Measurements from ENCODE around the gene C8A.

C8A gene

DNA sequence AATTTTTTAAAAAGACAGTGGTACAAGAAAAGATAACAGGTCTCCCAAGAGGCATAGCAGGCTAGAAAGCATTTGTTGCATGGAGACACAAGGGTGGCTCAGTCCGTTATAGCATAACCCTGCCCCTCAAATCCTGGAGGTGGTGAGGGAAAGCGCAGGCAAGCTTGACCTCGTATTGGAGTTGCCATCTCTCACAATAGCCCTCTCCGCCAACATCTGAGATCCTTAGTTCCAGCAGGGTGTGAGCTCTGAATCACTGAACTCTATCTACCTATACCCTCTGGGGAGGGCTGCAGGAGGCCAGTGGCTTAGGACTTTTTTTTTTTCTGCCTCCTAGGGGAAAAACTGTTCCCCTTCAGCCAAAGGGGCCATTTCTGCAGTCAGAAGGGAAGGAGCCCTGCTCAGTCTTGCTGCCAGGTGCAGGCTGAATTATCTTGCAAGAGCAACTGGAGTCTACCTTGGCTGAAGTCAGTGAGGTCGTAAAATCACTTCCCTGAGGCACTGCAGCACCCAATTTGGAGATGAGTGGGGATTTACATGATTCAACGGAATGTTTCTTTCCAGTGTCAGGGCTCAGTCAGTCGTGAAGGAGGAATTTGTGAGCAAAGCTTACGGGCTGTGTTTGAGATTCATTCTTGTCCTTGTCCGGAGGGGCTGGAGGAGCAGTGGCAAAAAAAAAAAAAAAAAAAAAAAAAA is 17.2 kb upstream of the C8A start:
- peaks cover 1% of the 10 kb centered on the region for H3K4me1 ChIP-seq (ENCODE audit: control insufficient read depth, insufficient read depth, low read length)
- no peak overlapping the region for H3K4me3 ChIP-seq (ENCODE audit: low read length in 2 of 2)
- no peaks in the 10 kb centered on the region for H3K27me3 ChIP-seq (ENCODE audit: control insufficient read depth in 1 of 2, insufficient read depth in 2 of 2, low read length in 2 of 2)
- no peaks in the 10 kb centered on the region for H3K36me3 ChIP-seq (ENCODE audit: control insufficient read depth in 2 of 2, insufficient read depth in 2 of 2, low read length in 2 of 2)
- H3K9me3 ChIP-seq (ENCODE audit: control insufficient read depth in 2 of 2, low read length in 2 of 2): peaks cover 0 to 5% of the 10 kb centered on the region in 2 donors
- H3K27ac ChIP-seq (ENCODE audit: low read length): no peak overlapping the region
- no peak overlapping the region for H3K9ac ChIP-seq (ENCODE audit: low read length in 2 of 2)

DNA sequence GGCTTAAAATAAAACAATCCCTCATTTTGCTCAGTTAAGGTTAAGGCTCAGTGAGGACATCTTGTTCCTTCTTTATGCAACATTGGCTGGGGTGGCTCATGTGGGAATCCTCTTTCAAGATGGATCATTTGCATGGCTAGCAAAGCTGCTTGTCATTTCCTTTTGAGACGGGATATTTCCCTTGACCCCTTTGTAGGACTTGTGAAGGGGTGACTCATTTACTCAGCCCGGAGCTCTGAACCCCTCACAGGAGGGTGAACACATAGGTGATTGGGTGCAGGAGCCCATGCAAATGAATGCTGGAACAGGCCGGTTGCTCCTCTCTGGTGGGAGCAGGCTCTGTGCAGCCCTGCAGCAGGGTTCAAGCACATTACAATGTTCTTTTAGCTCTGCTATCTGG is 15.8 kb upstream of the C8A start:
- Histone ChIP-seq H3K9ac (ENCODE audit: low read length in 2 of 2) (no peak overlapping the region), H3K27ac (ENCODE audit: low read length) (no peak overlapping the region), H3K36me3 (ENCODE audit: control insufficient read depth in 2 of 2, insufficient read depth in 2 of 2, low read length in 2 of 2) (no peaks in the 10 kb centered on the region), H3K4me1 (ENCODE audit: control insufficient read depth, insufficient read depth, low read length) (no peaks in the 10 kb centered on the region), H3K9me3 (ENCODE audit: control insufficient read depth in 2 of 2, low read length in 2 of 2) (peaks cover 0 to 5% of the 10 kb centered on the region in 2 donors), H3K27me3 (ENCODE audit: control insufficient read depth in 1 of 2, insufficient read depth in 2 of 2, low read length in 2 of 2) (no peaks in the 10 kb centered on the region), H3K4me3 (ENCODE audit: low read length in 2 of 2) (no peak overlapping the region)

DNA sequence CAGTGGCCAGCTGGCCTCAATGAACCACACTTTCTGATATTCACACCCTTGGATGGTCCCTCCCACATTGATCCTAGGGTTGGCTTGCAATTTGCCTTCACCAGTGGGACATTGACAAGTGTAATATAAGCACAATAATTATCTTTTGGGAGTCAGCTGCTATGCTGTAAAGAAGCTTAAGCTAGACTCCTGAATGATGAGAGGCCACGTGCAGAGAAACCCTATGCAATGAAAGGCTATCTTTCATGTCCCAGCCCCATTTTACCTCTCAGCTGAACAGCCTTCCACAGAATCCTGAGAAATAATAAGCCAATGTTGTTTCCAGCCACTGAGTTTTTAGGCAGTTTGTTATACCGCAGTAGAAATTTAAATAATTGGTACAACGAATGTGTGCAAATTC is 11.1 kb upstream of the C8A start:
- H3K27ac ChIP-seq (ENCODE audit: low read length): no peak overlapping the region
- peaks cover 0 to 5% of the 10 kb centered on the region in 2 donors for H3K9me3 ChIP-seq (ENCODE audit: control insufficient read depth in 2 of 2, low read length in 2 of 2)
- no peak overlapping the region for H3K4me3 ChIP-seq (ENCODE audit: low read length in 2 of 2)
- no peak overlapping the region for H3K9ac ChIP-seq (ENCODE audit: low read length in 2 of 2)
- H3K36me3 ChIP-seq (ENCODE audit: control insufficient read depth in 2 of 2, insufficient read depth in 2 of 2, low read length in 2 of 2): no peaks in the 10 kb centered on the region
- no peaks in the 10 kb centered on the region for H3K4me1 ChIP-seq (ENCODE audit: control insufficient read depth, insufficient read depth, low read length)
- H3K27me3 ChIP-seq (ENCODE audit: control insufficient read depth in 1 of 2, insufficient read depth in 2 of 2, low read length in 2 of 2): peaks cover 0 to 2% of the 10 kb centered on the region in 2 donors

DNA sequence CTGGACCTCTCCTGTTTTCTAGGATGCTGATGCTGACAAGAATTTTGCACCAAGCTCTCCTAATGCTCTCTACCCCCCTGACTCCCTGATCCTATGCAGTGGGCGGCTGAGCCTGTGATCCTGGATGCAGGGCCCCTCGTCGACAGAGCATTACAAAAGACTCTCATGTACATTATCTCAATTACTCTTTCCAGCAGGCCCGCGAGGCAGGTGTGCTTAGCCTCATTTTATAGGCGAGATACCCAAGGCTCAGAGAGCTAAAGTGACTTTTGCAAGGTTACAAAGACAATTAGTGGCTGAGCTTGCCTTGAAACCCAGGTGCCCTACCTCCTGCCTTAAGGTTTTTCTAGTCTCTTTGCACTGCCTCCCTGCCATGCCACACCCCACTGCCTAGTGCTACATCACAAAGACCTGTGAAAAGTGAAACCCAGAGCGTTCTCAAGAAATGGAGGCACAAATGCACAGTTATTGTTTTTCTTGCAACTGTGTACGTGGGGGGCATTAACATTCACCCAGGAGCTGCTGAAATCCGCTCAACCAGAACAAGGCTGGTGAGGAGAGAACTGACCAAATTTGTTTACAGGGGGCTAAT is 10.0 kb upstream of the C8A start:
- no peaks in the 10 kb centered on the region for H3K4me1 ChIP-seq (ENCODE audit: control insufficient read depth, insufficient read depth, low read length)
- no peak overlapping the region for H3K27ac ChIP-seq (ENCODE audit: low read length)
- peaks cover 0 to 2% of the 10 kb centered on the region in 2 donors for H3K27me3 ChIP-seq (ENCODE audit: control insufficient read depth in 1 of 2, insufficient read depth in 2 of 2, low read length in 2 of 2)
- no peaks in the 10 kb centered on the region for H3K36me3 ChIP-seq (ENCODE audit: control insufficient read depth in 2 of 2, insufficient read depth in 2 of 2, low read length in 2 of 2)
- no peak overlapping the region for H3K4me3 ChIP-seq (ENCODE audit: low read length in 2 of 2)
- H3K9me3 ChIP-seq (ENCODE audit: control insufficient read depth in 2 of 2, low read length in 2 of 2): peaks cover 0 to 2% of the 10 kb centered on the region in 2 donors
- H3K9ac ChIP-seq (ENCODE audit: low read length in 2 of 2): no peak overlapping the region

DNA sequence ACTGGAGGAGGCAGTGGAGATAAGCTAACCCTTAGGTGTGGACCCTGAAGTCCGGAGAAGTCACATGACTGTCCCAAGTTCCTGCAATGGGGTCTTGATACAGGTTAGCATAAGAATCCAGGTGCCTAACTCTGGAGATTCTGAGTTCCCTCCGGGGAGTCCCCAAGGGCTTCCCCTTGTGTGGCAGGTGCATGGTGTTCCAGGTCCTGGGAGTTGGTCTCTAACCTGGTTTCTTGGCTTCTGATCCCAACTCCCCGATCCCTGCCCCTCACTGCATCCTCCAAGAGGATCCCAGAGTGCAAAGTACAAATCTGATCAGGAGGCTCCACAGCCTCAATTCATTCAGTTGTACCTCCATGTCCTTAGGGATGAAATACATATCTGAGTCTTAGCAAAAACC is 9.3 kb upstream of the C8A start:
- no peak overlapping the region for H3K9ac ChIP-seq (ENCODE audit: low read length in 2 of 2)
- no peak overlapping the region for H3K27ac ChIP-seq (ENCODE audit: low read length)
- H3K9me3 ChIP-seq (ENCODE audit: control insufficient read depth in 2 of 2, low read length in 2 of 2): no peaks in the 10 kb centered on the region
- H3K27me3 ChIP-seq (ENCODE audit: control insufficient read depth in 1 of 2, insufficient read depth in 2 of 2, low read length in 2 of 2): peaks cover 0 to 2% of the 10 kb centered on the region in 2 donors
- H3K4me3 ChIP-seq (ENCODE audit: low read length in 2 of 2): no peak overlapping the region
- no peaks in the 10 kb centered on the region for H3K36me3 ChIP-seq (ENCODE audit: control insufficient read depth in 2 of 2, insufficient read depth in 2 of 2, low read length in 2 of 2)
- no peaks in the 10 kb centered on the region for H3K4me1 ChIP-seq (ENCODE audit: control insufficient read depth, insufficient read depth, low read length)

DNA sequence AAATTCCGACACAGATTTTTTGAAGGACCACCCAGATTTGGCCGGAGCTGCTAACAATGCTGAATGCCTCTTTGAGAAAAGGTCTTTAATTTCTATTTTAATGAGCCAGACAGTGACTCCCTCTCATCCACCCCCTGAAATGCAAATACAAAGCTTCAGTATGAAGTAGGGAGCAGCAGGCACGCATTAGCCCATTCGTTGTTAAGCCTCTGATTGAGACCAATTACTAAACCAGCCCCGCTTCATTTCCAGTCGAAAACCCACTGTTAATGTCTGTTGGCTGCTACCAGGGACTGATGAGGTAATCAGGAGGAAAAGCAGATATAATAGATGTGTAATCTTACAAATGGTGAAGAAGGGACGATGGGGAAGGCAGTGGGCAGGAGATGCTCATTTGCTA is 4.8 kb upstream of the C8A start:
- Histone ChIP-seq H3K9me3 (ENCODE audit: control insufficient read depth in 2 of 2, low read length in 2 of 2) (no peaks in the 10 kb centered on the region), H3K4me3 (ENCODE audit: low read length in 2 of 2) (no peak overlapping the region), H3K9ac (ENCODE audit: low read length in 2 of 2) (no peak overlapping the region), H3K27me3 (ENCODE audit: control insufficient read depth in 1 of 2, insufficient read depth in 2 of 2, low read length in 2 of 2) (peaks cover 0 to under 1% of the 10 kb centered on the region in 2 donors), H3K4me1 (ENCODE audit: control insufficient read depth, insufficient read depth, low read length) (no peaks in the 10 kb centered on the region), H3K36me3 (ENCODE audit: control insufficient read depth in 2 of 2, insufficient read depth in 2 of 2, low read length in 2 of 2) (no peaks in the 10 kb centered on the region), H3K27ac (ENCODE audit: low read length) (no peak overlapping the region)

DNA sequence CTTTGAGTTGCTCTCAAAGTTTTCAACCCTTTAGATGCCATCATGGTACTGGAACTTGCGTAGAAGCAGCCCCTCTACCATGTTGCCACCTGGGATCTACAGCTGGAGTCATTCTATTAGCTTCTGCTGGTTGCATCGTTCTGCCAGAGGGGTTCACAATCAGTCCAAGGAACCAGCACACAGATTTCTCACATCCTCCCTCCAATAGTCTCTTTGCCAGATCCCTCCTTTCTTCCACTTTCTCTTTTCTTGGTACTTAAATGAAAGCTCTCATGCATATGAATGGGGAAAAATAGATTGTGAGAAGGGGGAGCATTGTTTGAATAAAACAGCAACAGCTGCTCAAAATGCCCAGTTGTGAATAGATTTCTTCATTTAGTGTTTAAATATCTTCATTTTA is 4.2 kb upstream of the C8A start:
- Histone ChIP-seq H3K27me3 (ENCODE audit: control insufficient read depth in 1 of 2, insufficient read depth in 2 of 2, low read length in 2 of 2) (no peaks in the 10 kb centered on the region), H3K4me3 (ENCODE audit: low read length in 2 of 2) (no peak overlapping the region), H3K9me3 (ENCODE audit: control insufficient read depth in 2 of 2, low read length in 2 of 2) (no peaks in the 10 kb centered on the region)

DNA sequence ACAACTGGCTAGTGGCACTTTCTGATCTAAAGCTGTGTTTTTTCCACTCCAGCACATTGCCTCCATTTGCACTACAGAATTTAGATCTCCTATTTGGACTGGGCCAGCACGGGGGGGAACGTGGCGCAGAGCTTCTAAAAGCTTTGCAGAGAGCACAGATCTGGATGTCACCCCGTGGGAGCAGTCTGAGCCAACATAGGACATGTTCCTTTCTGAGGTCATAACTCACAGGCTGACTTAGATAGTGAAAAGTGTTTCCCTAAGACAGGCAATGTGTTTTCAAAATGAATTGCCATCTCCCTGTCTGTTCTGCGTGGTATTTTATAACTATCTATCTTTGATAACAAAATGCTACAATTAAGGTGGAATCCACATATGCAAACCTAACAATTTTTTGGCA is 3.7 kb upstream of the C8A start:
- Histone ChIP-seq H3K27me3 (ENCODE audit: control insufficient read depth in 1 of 2, insufficient read depth in 2 of 2, low read length in 2 of 2) (no peaks in the 10 kb centered on the region), H3K36me3 (ENCODE audit: control insufficient read depth in 2 of 2, insufficient read depth in 2 of 2, low read length in 2 of 2) (no peaks in the 10 kb centered on the region)

More for the DNA sequence above, 4.2 kb upstream of the C8A start:
- Histone ChIP-seq H3K9ac (ENCODE audit: low read length in 2 of 2) (no peak overlapping the region), H3K4me1 (ENCODE audit: control insufficient read depth, insufficient read depth, low read length) (no peaks in the 10 kb centered on the region), H3K36me3 (ENCODE audit: control insufficient read depth in 2 of 2, insufficient read depth in 2 of 2, low read length in 2 of 2) (no peaks in the 10 kb centered on the region), H3K27ac (ENCODE audit: low read length) (no peak overlapping the region)

DNA sequence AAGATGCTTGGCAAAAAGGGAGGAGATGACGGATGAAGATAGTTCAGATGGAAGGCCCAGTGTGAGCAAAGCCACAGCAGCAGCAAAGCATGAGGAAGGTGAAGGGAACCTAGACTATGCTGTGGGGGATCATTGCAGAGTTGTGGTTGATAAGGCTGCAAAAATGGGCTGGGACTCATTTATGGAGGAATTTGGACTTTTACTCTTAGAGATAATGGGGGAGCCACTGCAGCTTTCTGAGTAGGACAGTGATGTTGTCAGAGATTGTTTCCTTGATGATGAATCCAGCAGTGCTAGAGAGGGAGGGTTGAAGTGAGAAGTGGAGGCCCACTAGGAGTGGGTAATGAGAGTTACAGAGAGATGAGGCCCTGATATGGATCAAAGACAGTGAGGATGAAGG is 2.1 kb upstream of the C8A start:
- no peaks in the 10 kb centered on the region for H3K4me1 ChIP-seq (ENCODE audit: control insufficient read depth, insufficient read depth, low read length)
- H3K36me3 ChIP-seq (ENCODE audit: control insufficient read depth in 2 of 2, insufficient read depth in 2 of 2, low read length in 2 of 2): no peaks in the 10 kb centered on the region
- H3K9ac ChIP-seq (ENCODE audit: low read length in 2 of 2): no peak overlapping the region
- no peaks in the 10 kb centered on the region for H3K9me3 ChIP-seq (ENCODE audit: control insufficient read depth in 2 of 2, low read length in 2 of 2)
- no peak overlapping the region for H3K27ac ChIP-seq (ENCODE audit: low read length)
- H3K27me3 ChIP-seq (ENCODE audit: control insufficient read depth in 1 of 2, insufficient read depth in 2 of 2, low read length in 2 of 2): no peaks in the 10 kb centered on the region
- H3K4me3 ChIP-seq (ENCODE audit: low read length in 2 of 2): no peak overlapping the region

More for the DNA sequence above, 3.7 kb upstream of the C8A start:
- H3K4me3 ChIP-seq (ENCODE audit: low read length in 2 of 2): no peak overlapping the region
- H3K27ac ChIP-seq (ENCODE audit: low read length): no peak overlapping the region
- no peak overlapping the region for H3K9ac ChIP-seq (ENCODE audit: low read length in 2 of 2)
- no peaks in the 10 kb centered on the region for H3K4me1 ChIP-seq (ENCODE audit: control insufficient read depth, insufficient read depth, low read length)
- H3K9me3 ChIP-seq (ENCODE audit: control insufficient read depth in 2 of 2, low read length in 2 of 2): no peaks in the 10 kb centered on the region

DNA sequence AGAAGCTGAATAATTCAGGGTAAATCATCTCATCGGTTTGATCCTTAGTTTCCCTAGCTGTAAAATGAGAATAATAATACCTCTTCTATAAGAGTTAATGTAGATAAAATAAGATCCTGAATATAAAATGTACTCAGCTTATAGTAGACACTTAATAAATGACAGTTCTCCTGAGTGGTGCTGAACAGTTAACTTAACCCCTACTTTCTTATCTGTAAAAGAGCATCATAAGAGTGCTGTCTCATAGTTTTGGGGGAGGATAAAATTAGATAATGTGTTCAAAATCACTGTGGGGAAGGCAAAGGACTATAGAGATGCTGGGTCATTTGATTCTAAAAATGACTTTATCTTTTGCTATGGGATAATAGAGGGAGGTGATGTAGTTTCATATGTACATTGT is 593 bp downstream of the C8A start:
- Histone ChIP-seq H3K4me3 (ENCODE audit: low read length in 2 of 2) (no peak overlapping the region), H3K27me3 (ENCODE audit: control insufficient read depth in 1 of 2, insufficient read depth in 2 of 2, low read length in 2 of 2) (no peaks in the 10 kb centered on the region), H3K9ac (ENCODE audit: low read length in 2 of 2) (no peak overlapping the region), H3K36me3 (ENCODE audit: control insufficient read depth in 2 of 2, insufficient read depth in 2 of 2, low read length in 2 of 2) (no peaks in the 10 kb centered on the region), H3K4me1 (ENCODE audit: control insufficient read depth, insufficient read depth, low read length) (no peaks in the 10 kb centered on the region), H3K27ac (ENCODE audit: low read length) (no peak overlapping the region), H3K9me3 (ENCODE audit: control insufficient read depth in 2 of 2, low read length in 2 of 2) (no peaks in the 10 kb centered on the region)

DNA sequence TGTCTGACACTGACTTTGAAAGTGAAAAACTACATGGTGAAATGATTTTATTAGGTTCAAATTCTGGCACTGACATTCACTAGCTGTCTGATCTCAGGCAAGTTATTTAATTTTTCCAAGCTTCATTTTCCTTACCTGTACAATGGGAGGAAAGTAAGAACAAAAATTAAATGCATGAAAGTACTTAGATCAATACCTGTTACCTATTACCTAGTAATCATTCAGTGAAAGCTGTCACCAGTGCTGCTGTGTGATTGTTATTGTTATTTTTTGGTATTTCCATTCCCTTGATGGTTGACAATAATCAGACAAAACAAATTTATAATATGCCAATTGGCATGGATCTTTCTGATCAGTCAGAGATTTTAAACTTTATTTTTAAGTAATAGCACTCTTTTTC is 1.6 kb downstream of the C8A start:
- Histone ChIP-seq H3K9me3 (ENCODE audit: control insufficient read depth in 2 of 2, low read length in 2 of 2) (no peaks in the 10 kb centered on the region), H3K9ac (ENCODE audit: low read length in 2 of 2) (no peak overlapping the region), H3K27ac (ENCODE audit: low read length) (no peak overlapping the region), H3K4me1 (ENCODE audit: control insufficient read depth, insufficient read depth, low read length) (no peaks in the 10 kb centered on the region), H3K27me3 (ENCODE audit: control insufficient read depth in 1 of 2, insufficient read depth in 2 of 2, low read length in 2 of 2) (no peaks in the 10 kb centered on the region), H3K36me3 (ENCODE audit: control insufficient read depth in 2 of 2, insufficient read depth in 2 of 2, low read length in 2 of 2) (no peaks in the 10 kb centered on the region), H3K4me3 (ENCODE audit: low read length in 2 of 2) (no peak overlapping the region)
